ENCODE data around the gene BTN2A1.
"Not testable (repeated sequence)": the region's sequence is repeated elsewhere in the genome, so short reads cannot be mapped to it uniquely, and the experiment has no call there.

The BTN2A1 gene

GRCh38 chr6:26500102-26500501 lies 42.3 kb downstream of the BTN2A1 start, which contains the start of gene BTN1A1:
Gene BTN1A1, plus strand, starts transcription at chr6:26500303. Its CDS starts 984 bp downstream, at chr6:26501287.
- no peak for DNase-seq

GRCh38 chr6:26501482-26501986 lies 43.8 kb downstream of the BTN2A1 start:
- DNase-seq = peak; percentile 84

- peak; percentile 78 for DNase-seq
These were observed 44.4 kb downstream of the BTN2A1 start for GRCh38 chr6:26502165-26502564.

GRCh38 chr6:26502626-26503025 lies 44.9 kb downstream of the BTN2A1 start:
- DNase-seq = no peak

- DNase-seq = no peak
These were observed 49.9 kb downstream of the BTN2A1 start for GRCh38 chr6:26507658-26508057.

- not testable (repeated sequence) for DNase-seq
These were observed 53.3 kb downstream of the BTN2A1 start for GRCh38 chr6:26511033-26511432.

GRCh38 chr6:26514984-26515383 lies 57.2 kb downstream of the BTN2A1 start:
- no peak for DNase-seq

- DNase-seq = no peak
These were observed 59.0 kb downstream of the BTN2A1 start for GRCh38 chr6:26516481-26517427.
